Stimulated activated CD4-positive, alpha-beta T cell treated with anti-CD3 and anti-CD28 coated beads, Interleukin-2, amount 100 ng/mL, for 48 hours (primary cell): Measurements from ENCODE around the gene MOB3A.

ENCODE experiments used
- DNase-seq, 2 donors: peaks; one replicate each; pipeline ENCODE4 v3.0.0-alpha.2; 2020

MOB3A gene

GRCh38 chr19:2033115-2033824 lies 62.9 kb downstream of the MOB3A start:
- DNase-seq: no peak

GRCh38 chr19:2032296-2032941 lies 63.7 kb downstream of the MOB3A start:
- peak in 1 of 2 donors; percentile 37 for DNase-seq

GRCh38 chr19:2027361-2027760 lies 68.8 kb downstream of the MOB3A start:
- DNase-seq: no peak

- DNase-seq: no peak
Measured at GRCh38 chr19:2026770-2027169, 69.4 kb downstream of the MOB3A start.

GRCh38 chr19:2022289-2022688 lies 73.8 kb downstream of the MOB3A start:
- DNase-seq: no peak

- DNase-seq: no peak
Measured at GRCh38 chr19:2021453-2022140, 74.5 kb downstream of the MOB3A start.
